Transverse colon (tissue), 4 donors: ENCODE measurements around the gene RTKN. TPM values are rescaled to one million over a fixed set of nuclear protein-coding genes. Genes with fewer than 3 reads are reported as not detected.
"Not testable (repeated sequence)": the region's sequence is repeated elsewhere in the genome, so short reads cannot be mapped to it uniquely, and the experiment has no call there.

Experiments used
- DNase-seq: peaks from one replicate; pipeline ENCODE4 v3.0.0-alpha.2; 2019
- H3K27ac ChIP-seq, 4 donors: fragments of 200-600 bp; sonication (generic); 2 replicates each; pipeline ENCODE4 v1.5.1; 2016 to 2018; ENCODE audit warnings: inconsistent platforms in 4 of 4
- H3K27me3 ChIP-seq: fragments of 200-600 bp; sonication (generic); 2 replicates; pipeline ENCODE4 v1.5.1; 2017; ENCODE audit warnings: inconsistent platforms
- H3K36me3 ChIP-seq, 4 donors: fragments of 200-600 bp; sonication (generic); 2 replicates each; pipeline ENCODE4 v1.5.1; 2017 to 2019; ENCODE audit warnings: inconsistent platforms in 4 of 4
- H3K4me1 ChIP-seq, 4 donors: fragments of 200-600 bp; sonication (generic); 2 replicates each; pipeline ENCODE4 v1.5.1; 2017 to 2020; ENCODE audit warnings: inconsistent platforms in 4 of 4
- H3K4me3 ChIP-seq, 4 donors: fragments of 200-600 bp; sonication (generic); 1 replicate in 1 of 4; 2 replicates in 3 of 4; pipeline versions ENCODE4 v1.5.1 to v1.6.1; 2017 to 2019; ENCODE audit warnings: inconsistent platforms in 4 of 4
- H3K9me3 ChIP-seq, 2 donors: fragments of 200-600 bp; sonication (generic); 2 replicates each; pipeline ENCODE4 v1.5.1; 2017 to 2019; ENCODE audit warnings: inconsistent platforms in 2 of 2
- EP300 ChIP-seq: sonication (generic); formaldehyde crosslinking; IDR thresholded peaks from one replicate; pipeline ENCODE4 v1.6.1; 2017; ENCODE audit warnings: antibody characterized with exemption, low read depth
- POLR2A ChIP-seq: fragments of 450-650 bp; IDR thresholded peaks from one replicate; pipeline ENCODE4 v1.6.1; 2016; ENCODE audit warnings: antibody characterized with exemption, mild to moderate bottlenecking, moderate library complexity
- POLR2AphosphoS5 ChIP-seq, 3 donors: sonication (generic); formaldehyde crosslinking; IDR thresholded peaks; one replicate each; pipeline ENCODE4 v1.6.1; 2016; ENCODE audit warnings: antibody characterized with exemption in 3 of 3
- WGBS, 2 donors: methylation state at CpG; one replicate each; pipeline ENCODE4 v1.1.5; 2018; ENCODE audit warnings: low coverage in 1 of 2; 5-methylcytosine and 5-hydroxymethylcytosine counted together
- in situ Hi-C, 4 donors: fragments of 200-750 bp; cut with MboI; loops; one replicate each; pipeline versions ENCODE4 v1.15.0 to v1.15.1; 2017; ENCODE audit warnings: low sequenced_read_pairs in 3 of 4, low pct_ligation_motif_present in 1 of 4, low pct_unique_long_range_greater_than_20kb in 1 of 4
- intact Hi-C: fragments of 100-400 bp; cut with DNase I; formaldehyde crosslinking; loops from one replicate; pipeline ENCODE4 v1.15.1; 2023; ENCODE audit warnings: low total_unique reads
- total RNA-seq, 4 donors: library from RNA; depleted of rRNA; stranded (reverse); fragments of >200 nt; gene quantifications; one replicate each; pipeline ENCODE4 v1.1.0, GENCODE V29; 2016
- TF ChIP-seq, protein P1 (sequence below), 5 experiments: fragments of 200-600 bp in 3 of 5; fragments of 450-650 bp in 2 of 5; sonication (generic) in 3 of 5; IDR thresholded peaks; 1 replicate in 2 of 5; 2 replicates in 3 of 5; pipeline ENCODE4 v1.5.1; 2016 to 2017; ENCODE audit warnings: antibody characterized with exemption in 5 of 5, inconsistent platforms in 3 of 5, mild to moderate bottlenecking in 2 of 5, moderate library complexity in 1 of 5

RTKN gene
- total RNA-seq, 4 donors from 2014 or later = 29.7 to 46.4 (median 41.9) TPM

GRCh38 chr2:74424139-74424992 lies 17.4 kb downstream of the RTKN start:
- no peak for DNase-seq
- peaks cover 0 to 9% (median 0%) of the 10 kb centered on the region in 4 donors for H3K36me3 ChIP-seq
- H3K4me1 ChIP-seq = peaks cover 5 to 22% (median 8%) of the 10 kb centered on the region in 4 donors
- H3K27ac ChIP-seq = no peak overlapping the region
- no peaks in the 10 kb centered on the region for H3K9me3 ChIP-seq
- in situ Hi-C loops (no loop called here), intact Hi-C loops (no loop called here)
- TF ChIP-seq, protein P1, sequence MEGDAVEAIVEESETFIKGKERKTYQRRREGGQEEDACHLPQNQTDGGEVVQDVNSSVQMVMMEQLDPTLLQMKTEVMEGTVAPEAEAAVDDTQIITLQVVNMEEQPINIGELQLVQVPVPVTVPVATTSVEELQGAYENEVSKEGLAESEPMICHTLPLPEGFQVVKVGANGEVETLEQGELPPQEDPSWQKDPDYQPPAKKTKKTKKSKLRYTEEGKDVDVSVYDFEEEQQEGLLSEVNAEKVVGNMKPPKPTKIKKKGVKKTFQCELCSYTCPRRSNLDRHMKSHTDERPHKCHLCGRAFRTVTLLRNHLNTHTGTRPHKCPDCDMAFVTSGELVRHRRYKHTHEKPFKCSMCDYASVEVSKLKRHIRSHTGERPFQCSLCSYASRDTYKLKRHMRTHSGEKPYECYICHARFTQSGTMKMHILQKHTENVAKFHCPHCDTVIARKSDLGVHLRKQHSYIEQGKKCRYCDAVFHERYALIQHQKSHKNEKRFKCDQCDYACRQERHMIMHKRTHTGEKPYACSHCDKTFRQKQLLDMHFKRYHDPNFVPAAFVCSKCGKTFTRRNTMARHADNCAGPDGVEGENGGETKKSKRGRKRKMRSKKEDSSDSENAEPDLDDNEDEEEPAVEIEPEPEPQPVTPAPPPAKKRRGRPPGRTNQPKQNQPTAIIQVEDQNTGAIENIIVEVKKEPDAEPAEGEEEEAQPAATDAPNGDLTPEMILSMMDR (IDR thresholded peaks at IDR 0.05) = no peak
- TF ChIP-seq EP300 (no peak), POLR2AphosphoS5 (IDR thresholded peaks at IDR 0.05) (no peak), POLR2A (no peak)
- WGBS, 2 donors = 87% methylated on average over 5 of the region's 5 CpGs; no CpG with 5 or more reads in 1 of the 2 donors
- no peaks in the 10 kb centered on the region for H3K27me3 ChIP-seq
- no peak overlapping the region for H3K4me3 ChIP-seq

GRCh38 chr2:74423231-74424095 lies 18.3 kb downstream of the RTKN start:
- Histone ChIP-seq H3K27me3 (no peaks in the 10 kb centered on the region), H3K4me3 (no peak overlapping the region), H3K9me3 (no peaks in the 10 kb centered on the region), H3K36me3 (peaks cover 0 to 4% (median 0%) of the 10 kb centered on the region in 4 donors), H3K4me1 (peaks cover 5 to 19% (median 7%) of the 10 kb centered on the region in 4 donors), H3K27ac (no peak overlapping the region)
- no peak for DNase-seq
- WGBS, 2 donors = 49 to 66% methylated on average over 4 to 9 of the region's 9 CpGs
- intact Hi-C loops (no loop called here), in situ Hi-C loops (no loop called here)
- TF ChIP-seq, protein P1 (IDR thresholded peaks at IDR 0.05) = no peak
- TF ChIP-seq EP300 (no peak), POLR2A (no peak), POLR2AphosphoS5 (IDR thresholded peaks at IDR 0.05) (no peak)

GRCh38 chr2:74421221-74421870 lies 20.4 kb downstream of the RTKN start, which contains the start of the genes C2orf81 and WDR54:
TSS of gene C2orf81 (minus strand) at chr2:74421619. CDS start at chr2:74421560, 59 bp downstream.
TSS of gene WDR54 (plus strand) at chr2:74421730. CDS start at chr2:74422154, 424 bp downstream.
- intact Hi-C loops = no loop called here

GRCh38 chr2:74420443-74421103 lies 21.2 kb downstream of the RTKN start:
- in situ Hi-C loops = not testable (repeated sequence)

More at GRCh38 chr2:74421221-74421870, 20.4 kb downstream of the RTKN start, which contains the start of the genes C2orf81 and WDR54:
- Histone ChIP-seq H3K4me1 (peaks cover 5 to 19% (median 7%) of the 10 kb centered on the region in 4 donors), H3K27me3 (no peaks in the 10 kb centered on the region), H3K27ac (peak within 1 kb of the TSS; percentile 63 to 84 (median 70)), H3K4me3 (peak within 1 kb of the TSS; percentile 39 to 70 (median 42)), H3K36me3 (no peaks in the 10 kb centered on the region), H3K9me3 (no peaks in the 10 kb centered on the region)
- peak; percentile 43 to 78 (median 74) for TF ChIP-seq POLR2AphosphoS5 (IDR thresholded peaks at IDR 0.05)
- no peak for TF ChIP-seq EP300
- TF ChIP-seq POLR2A = peak; percentile 43
- in situ Hi-C loops = no loop called here
- WGBS, 2 donors = 0 to 6% methylated on average over 2 to 44 of the region's 57 CpGs
- peak; percentile 91 for DNase-seq

More at GRCh38 chr2:74420443-74421103, 21.2 kb downstream of the RTKN start:
- intact Hi-C loops, DNase-seq, H3K9me3 ChIP-seq, H3K27me3 ChIP-seq, H3K36me3 ChIP-seq: not testable (repeated sequence)
- H3K4me3 ChIP-seq = peak overlapping the region in 3 of 4 donors; percentile 39 to 70 (median 45)
- WGBS, 2 donors = 64 to 69% methylated on average over 19 of the region's 19 CpGs
- H3K4me1 ChIP-seq = peaks cover 5 to 22% (median 9%) of the 10 kb centered on the region in 4 donors
- peak overlapping the region; percentile 63 to 84 (median 70) for H3K27ac ChIP-seq
